HG03045 (cell line): ENCODE measurements around the gene SMTNL2.
"Not testable (repeated sequence)": the region's sequence is repeated elsewhere in the genome, so short reads cannot be mapped to it uniquely, and the experiment has no call there.

ENCODE experiments used
- ATAC-seq: cut with Tn5 transposase; IDR thresholded peaks from one replicate; pipeline ENCODE4 v1.9.1; 2021; ENCODE audit warnings: mild to moderate bottlenecking, moderate library complexity; ENCODE audit not compliant: unreplicated experiment

Gene SMTNL2

DNA sequence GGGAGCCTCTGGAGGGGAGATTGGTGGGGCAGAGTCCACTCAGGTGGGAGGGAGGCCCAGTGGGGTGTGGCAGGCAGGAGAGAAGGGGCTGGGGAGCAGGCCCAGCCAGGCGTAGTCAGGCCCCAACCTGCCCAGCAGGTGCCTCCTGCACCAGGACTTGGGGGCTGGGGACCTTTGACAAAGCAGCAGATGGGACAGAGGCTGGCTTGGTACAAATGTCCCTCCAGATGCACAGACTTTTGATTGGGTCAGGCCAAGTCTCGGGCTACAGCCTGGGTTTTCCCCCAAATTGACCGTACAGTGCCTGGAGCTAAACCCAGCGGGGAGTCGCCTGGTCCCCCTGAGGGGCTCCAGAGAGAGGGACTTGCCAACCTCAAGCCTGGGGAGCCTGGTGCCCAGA is 24.4 kb upstream of the SMTNL2 start:
- ATAC-seq: no peak

DNA sequence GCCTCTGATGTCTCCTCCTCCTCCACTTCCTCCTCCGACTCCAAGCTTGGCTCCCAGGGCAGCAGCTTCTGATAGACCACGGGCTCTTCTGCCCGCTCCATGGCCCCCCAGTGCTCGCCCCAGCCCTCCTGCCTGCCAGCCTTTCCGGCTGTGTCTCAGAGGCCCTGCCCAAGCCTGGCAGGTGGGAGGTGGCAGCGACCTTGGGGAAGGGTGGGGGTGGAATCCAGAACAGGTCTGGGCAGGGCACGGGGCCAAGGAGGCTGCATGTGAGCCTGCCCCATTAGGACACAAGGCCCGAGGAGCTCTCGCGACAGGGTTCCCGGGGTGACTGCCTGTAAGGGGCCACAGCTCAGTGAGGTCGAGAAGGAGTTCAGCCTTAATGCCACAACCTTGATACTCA is 23.9 kb upstream of the SMTNL2 start, which contains the start of gene GGT6:
TSS of gene GGT6 (minus strand) at position 157 of the 400 bp plus-strand sequence. CDS start at position 101, 56 bp downstream.
- no peak for ATAC-seq

DNA sequence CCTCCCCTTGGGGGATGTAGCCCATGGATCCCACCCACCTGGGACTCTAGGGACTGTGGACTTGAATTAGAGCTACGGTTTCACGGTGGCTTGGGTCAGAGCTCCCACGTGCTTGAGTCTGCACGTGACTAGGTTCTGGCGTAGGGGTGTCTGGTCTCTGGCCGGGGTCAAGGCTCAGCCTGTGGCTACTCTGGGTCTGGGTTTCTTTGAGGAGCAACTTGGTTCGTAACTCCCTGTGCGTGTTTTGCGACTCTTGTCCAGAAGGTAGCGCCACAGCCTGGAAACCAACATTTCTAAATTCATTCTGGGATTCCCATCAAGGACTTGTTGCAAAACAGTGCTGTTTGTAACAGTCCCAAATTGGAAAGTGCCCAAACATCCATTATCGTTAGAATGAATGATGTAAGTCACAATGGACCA is 23.5 kb upstream of the SMTNL2 start:
- no peak for ATAC-seq

DNA sequence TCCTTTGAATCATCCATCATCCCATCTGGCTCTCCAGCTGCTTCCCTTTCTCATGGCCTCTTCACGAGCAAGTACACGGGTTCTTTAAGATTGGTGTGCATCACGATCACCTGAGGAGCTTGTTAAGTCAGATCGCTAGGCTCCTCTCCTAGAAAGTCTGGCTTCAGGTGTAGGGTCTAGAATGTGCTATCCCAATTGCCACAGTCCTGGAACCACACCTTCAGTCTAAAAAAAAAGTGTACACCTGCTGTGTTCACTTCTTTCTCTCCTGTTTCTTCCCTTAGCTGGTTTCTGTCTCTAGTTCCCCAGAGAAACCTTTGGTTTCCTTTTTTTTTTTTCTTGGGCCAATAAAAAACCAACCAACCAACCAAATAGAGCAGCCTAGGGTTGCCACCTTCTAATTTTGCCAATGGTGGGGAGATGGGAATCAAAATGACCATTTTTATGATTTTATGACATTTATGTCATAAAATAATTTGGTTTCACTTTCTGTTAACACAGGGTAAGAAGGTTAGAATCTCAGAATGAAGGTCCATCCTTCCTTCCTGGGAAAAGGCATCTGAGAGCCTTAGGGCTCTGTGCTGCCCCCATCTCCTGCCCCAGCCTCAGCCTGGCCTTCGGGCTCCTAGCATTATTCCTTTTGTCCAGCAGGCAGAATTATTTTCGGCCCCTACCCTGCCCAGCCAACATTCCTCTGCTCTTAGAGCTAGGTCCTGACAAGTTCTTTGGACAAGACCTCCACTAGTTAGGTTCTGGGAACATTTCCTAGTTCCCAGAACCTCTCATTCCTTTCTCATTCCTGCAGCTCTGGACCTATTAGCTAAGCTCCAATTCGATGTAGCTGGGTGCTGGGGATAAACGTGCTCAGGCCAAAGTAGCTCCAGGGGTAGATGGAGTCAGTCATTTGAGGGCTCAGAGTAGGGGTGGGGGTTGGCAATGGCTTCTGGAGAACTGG is 22.0 kb upstream of the SMTNL2 start:
- ATAC-seq: no peak

DNA sequence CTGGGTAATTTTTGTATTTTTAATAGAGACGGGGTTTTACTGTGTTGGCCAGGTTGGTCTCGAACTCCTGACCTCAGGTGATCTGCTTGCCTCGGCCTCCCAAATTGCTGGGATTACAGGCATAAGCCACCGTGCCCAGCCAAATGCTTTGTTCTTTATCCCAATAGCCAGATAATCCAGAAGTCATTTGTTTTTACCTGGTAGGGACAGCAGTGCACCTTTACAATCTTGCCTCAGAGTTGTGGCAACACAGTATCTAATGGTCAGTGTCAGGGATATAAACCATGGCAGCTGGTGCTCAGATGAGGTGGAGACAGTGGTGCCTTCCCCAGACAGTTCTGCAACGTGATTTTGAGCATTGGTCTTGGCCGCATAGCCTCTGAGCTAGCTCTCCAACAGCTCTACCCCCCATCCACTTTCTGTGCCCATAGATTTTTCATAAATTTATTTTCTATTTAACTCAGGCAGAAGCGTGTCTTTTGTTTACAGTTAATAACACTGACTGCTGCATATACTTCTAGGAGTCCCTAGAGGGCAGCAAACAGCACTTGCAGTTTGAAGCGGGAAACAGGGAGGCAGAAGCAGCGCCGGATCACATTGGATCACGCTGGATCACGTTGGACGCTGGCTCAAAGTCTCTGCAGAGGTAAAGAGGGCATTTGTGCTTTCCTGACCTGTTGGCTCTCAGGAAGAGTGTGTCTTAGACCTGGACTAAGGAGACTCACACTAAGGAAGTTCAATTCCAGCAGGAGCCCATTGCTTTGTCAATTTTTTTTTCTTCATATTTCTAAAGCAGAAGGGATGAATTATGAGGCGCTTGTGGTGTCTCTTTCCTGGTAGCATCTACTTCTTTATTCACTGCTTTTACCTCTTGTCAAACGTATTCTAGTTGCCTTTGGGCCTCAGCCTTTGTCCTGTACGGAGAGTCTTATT is 18.9 kb upstream of the SMTNL2 start:
- ATAC-seq: no peak

DNA sequence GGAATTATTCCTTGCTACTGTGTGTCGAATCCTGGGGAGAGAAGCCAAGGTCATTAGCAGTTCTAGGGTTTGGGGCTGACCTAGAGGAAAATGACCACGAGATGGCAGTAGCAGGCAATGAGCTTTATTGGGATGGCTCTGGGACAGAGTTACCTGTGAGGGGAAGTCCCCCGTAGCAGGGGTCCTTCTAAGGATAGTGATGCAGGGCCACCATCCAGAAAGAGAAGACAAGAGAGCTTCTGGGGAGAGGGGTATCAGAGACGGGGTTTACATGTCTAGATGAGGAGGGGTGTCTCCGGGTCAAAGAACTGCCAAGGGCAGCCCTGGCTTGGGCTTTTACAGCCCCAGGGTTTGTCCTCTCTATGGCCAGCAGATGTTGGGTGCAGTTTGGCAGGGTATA is 17.5 kb upstream of the SMTNL2 start:
- no peak for ATAC-seq

DNA sequence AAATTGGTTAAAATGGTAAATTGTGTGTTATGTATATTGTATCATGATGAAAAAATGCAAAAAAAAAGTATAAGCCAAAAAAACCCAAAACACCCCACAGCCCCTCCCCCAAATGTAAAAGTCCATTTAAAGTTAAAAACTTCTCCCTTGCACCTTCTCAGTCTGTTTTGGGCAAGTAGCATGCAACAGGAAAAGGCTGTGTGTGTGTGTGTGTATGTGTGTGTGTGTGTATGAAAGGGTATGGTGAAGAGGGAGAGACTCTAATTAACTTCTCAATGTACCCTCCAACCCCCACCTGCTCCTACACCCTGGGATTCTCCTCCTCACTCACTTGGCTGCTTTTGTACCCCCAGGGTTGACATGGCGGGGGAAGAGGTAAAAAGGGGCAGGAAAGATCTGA is 14.7 kb upstream of the SMTNL2 start:
- no peak for ATAC-seq

DNA sequence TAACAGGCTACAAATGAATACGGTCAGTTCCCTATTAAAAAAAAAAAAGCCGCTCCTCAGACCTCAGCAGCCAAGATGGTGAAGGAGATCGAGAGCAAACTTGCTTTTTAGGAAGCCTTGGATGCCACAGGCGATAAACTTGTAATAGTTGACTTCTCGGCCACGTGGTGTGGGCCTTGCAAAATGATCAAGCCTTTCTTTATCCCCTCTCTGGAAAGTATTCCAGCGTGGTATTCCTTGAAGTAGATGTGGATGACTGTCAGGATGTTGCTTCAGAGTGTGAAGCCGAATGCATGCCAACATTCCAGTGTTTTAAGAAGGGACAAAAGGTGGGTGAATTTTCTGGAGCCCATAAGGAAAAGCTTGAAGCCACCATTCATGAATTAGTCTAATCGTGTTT is 12.2 kb upstream of the SMTNL2 start:
- ATAC-seq: no peak

DNA sequence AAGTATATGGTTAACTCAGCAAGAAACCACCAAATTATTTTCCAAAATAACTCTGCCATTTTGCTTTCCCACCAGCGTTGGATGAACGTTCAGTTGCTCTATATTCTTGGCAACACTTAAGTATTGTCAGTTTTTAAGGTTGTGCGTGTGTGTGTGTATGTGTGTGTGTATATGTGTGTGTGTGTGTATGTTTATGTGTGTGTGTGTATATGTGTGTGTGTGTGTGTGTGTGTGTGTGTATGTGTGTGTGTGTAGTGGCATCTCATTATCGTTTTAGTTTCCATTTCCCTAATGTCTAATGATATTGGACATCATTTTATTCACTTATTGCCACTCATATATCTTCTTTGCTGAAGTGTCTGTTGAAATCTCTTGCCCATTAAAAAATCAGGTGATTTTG is 11.2 kb upstream of the SMTNL2 start:
- ATAC-seq: no peak

DNA sequence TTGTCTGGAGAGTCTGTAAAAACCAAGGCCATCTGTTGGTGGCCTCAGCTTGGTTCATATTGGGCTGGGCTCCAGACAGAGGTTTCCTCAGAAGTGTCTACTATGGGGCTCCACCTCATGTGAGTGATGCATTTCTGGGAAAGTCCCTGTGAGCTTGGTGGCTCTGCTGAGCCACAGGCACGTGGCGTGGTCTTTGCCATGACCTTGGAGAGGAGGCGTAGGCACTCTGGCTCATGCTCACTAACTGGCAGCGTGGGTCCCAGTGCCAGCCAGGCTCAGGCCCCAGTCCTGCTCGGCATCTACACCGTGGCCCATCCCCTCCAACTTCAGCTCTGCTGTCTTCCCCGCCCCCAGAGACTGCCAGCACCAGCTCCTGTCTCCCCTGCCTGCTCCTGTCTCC is 10.7 kb upstream of the SMTNL2 start:
- no peak for ATAC-seq

DNA sequence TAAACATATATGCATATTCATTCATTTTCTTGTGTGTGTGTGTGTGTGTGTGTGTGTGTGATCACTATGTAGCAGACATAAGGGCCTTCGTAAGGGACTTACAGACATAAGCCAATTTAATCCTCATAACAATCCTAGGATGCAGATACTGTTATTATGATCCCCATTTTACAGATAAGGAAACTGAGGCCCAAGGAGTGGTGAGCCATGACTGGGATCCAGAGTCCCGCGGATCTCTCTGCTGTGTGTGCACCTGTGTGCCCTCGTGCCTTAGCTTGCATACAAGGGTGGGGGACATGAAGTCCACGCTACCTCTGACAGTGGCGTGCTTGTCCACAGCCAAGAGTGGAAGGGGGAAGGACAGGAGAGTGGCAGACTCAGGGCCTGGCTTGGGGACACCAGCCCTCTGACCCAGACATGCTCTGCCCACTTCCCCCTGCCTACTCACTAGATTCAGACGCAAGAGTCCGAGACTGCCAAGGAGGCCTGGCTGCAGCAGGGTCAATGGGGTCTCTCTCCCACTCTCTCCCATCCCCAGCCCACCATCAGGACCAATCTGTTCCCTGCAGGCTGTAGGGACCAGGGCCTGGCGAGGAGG is 9.8 kb upstream of the SMTNL2 start:
- ATAC-seq: no peak

DNA sequence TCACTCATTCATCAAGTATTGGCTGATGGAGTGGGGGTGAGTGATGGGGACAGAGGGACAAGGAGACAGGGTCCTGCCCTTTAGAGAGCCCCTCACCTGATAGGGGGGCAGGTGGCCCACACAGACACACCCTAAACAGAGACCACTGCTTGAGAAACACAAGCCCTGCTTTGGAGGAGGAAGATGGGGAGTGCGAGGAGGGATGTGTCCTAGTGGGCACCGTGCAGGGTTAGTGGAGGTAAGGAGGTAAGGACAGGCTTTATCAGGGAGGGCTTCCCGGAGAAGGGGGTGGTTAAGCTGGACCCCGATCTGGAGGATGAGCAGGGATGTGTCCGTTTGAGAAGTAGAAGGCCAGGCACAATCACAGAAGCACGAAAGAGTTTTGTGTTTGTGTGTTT is 8.2 kb upstream of the SMTNL2 start:
- ATAC-seq: no peak

DNA sequence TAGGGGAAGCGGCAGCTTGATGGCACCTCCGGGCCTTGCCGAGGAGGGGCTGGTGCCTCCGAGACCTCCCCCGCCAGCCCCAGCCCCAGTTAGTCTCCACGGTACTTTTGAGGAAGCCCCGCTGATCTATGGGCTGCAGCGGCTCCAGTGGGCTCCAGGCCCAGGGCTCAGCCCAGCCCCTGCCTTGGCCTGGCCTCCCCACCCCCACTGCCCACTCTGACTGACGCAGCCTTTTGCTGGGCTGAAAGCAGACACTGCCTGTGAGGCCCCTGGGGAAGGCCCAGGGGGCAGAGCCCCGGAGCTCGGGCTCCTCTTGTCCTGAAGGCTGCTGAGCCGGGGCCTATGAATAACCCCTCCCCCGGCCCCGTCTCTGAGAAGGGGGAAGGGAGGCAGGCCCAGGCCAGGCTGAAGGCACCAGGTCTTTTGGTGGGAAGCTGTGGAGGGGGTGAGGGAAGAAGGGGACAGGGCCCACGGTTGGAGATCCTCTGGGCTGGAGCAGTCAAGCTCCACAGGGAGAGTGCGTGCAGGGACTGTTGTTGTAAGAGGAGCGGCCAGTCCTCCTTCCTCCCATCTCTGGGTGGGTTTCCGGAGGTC is 7.5 kb upstream of the SMTNL2 start:
- no peak for ATAC-seq

DNA sequence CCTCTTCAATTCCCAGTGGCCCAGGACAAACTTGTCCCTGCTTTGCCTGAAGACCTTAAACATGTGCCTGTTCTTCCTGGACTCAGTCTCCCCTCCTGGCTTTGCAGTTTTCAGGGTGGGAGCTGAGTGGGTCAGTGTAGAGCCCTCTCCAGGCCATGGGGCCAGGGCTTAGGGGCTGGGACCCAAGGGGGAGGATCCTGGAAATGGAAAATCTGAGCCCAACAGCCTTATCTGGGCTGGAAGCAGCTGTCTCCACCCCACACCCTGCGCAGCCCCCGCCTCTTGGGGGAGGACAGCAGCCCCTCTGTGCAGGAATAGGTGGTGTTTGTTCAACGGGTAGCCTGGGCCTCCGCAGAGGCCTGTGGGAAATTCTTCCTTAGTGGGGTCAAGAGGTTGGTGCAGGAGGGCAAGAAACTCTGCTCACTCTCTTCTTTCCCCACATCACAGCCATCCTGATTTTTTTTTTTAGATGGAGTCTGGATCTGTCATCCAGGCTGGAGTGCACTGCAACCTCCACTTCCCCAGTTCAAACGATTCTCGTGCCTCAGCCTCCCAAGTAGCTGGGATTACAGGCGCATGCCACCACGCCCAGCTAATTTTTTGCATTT is 6.8 kb upstream of the SMTNL2 start:
- no peak for ATAC-seq

DNA sequence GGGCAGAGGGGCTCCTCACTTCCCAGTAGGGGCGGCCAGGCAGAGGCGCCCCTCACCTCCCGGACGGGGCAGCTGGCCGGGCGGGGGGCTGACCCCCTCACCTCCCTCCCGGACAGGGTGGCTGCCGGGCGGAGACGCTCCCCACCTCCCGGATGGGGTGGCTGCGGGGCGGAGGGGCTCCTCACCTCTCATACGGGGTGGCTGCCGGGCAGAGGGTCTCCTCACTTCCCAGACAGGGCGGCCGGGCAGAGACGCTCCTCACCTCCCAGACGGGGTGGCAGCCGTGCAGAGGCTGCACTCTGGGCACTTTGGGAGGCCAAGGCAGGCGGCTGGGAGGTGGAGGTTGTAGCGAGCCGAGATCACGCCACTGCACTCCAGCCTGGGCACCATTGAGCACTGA is 6.0 kb upstream of the SMTNL2 start:
- not testable (repeated sequence) for ATAC-seq

DNA sequence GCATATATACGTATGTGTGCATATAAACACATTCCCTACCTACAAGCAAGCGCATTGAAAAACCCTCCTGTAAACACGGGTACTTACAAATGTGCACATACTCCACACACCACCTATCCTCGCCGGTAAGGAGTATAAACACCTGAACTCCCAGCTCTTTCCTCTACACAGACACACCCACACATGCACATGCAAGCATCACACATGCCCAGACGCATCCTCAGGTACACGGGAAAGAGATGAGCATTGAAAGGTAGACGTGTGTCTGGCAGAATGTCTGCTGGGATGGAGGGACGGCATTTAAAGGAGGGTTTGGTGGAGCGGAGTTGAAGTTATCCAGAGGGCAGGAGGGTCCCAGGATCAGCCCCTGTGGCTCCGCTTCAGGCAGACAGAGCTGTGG is 4.7 kb upstream of the SMTNL2 start:
- no peak for ATAC-seq

DNA sequence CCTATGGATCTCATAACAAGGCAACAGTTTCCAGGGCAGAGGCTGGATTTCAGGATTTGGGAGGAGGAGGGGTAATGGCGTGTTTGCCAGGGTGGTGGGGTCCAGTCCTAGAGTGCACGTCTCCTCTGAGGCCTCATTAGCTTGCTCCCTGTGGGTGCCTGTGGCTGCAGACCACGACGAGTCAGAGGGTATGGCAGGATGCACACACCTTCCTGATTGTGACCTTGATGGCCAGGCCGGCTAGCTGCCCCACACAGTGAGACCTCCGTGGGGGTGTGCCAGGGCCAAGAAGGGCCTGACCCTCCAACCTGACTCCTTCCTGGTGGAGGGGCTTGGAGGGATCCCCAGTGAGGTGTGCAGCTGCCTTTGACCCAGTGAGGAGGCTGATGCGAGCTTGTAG is 4.0 kb upstream of the SMTNL2 start:
- ATAC-seq: no peak

DNA sequence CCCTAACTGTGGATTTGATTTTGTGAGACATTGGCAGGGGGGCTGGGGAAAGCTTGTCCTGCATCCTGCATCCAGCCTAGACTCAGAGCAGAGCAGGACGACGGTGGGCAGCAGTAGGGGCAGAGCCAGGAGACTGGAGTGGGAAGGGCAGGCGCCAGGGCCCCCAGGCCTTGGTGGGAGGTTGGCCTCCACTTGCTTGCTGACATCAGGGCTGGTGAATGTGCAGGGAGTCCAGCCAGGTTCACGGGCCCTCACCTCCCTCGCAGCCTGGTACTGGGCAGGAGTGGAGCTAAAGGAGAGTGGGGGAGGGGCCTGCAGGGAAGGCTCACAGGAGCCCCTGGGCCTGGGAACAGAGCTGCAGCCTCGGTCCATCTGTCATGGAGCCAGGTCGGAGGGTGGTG is 2.2 kb upstream of the SMTNL2 start:
- no peak for ATAC-seq

DNA sequence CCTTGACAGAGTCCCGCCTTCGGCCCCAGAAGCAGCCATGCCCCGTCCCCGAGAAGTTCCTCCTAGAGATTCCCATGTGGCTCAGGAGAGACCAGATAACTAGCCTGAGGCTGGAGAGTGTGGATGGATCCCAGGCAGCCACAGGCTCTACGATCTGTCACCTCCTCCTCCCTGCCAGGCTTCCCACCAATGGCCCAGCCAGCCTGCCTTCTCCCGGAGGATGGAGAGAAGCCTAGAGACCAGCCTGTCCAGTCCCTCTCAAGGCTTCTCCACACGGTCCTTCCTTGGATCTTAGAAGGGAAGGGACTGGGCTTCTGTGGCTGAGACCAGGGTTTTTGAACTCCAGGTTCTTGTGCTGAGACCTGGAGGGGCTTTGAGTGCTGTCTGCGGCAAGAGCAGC is 1.6 kb upstream of the SMTNL2 start:
- ATAC-seq: no peak

DNA sequence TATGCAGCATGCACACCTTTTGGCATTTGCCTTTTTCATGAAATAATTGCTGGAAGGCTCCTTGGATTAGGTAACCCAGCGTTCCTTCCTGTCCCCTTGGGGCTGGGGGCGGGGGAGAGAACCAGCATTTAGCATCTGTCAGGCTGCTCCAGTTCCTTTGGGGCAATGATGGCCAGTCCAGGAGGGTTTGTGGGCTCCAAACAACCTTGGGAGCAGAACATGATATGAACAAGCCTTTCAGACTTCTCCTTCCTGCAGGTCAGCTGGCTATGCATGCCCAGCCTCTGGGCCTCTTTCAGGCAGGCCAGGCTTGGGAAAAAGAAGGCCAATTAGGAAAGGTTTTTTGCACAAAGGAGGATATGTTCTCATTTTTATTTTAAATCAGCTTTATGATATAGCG is 1.1 kb upstream of the SMTNL2 start:
- no peak for ATAC-seq

DNA sequence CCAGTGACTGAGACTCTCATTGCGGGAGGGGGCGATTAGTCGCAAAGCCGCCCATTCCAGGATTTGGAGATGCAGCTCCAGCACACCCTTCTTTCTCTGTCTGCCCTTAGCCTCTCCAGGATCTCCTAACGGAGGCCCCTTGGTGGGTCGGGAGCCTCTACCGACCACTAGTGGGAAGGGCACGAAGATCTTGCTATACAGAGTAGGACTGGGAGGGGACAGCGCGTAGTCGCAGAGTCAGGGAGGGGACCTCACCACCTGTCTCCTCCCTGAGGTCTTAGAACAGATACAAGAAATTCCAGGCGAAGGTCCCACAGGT is 588 bp upstream of the SMTNL2 start:
- ATAC-seq: no peak
